ENCODE data around the gene TYK2. TPM values are rescaled to one million over a fixed set of nuclear protein-coding genes. Genes with fewer than 3 reads are reported as not detected.
"Not testable (repeated sequence)": the region's sequence is repeated elsewhere in the genome, so short reads cannot be mapped to it uniquely, and the experiment has no call there.

Gene TYK2
- total RNA-seq, 1 donor from 2014 or later, result 36.1 TPM

- peaks cover 4% of the 10 kb centered on the region for H3K36me3 ChIP-seq (ENCODE audit: control insufficient read depth, insufficient read depth, low read length)
- FAIRE-seq, result no peak
- H3K4me3 ChIP-seq (ENCODE audit: low read depth, low read length), result no peak overlapping the region
- no peak for TF ChIP-seq CTCF (IDR thresholded peaks at IDR 0.05; ENCODE audit: insufficient read depth, low read length, severe bottlenecking)
- H3K27me3 ChIP-seq (ENCODE audit: control insufficient read depth, insufficient read depth, low read length), result peaks cover 5% of the 10 kb centered on the region
- no peak for DNase-seq (ENCODE audit: low read depth)
Observed at GRCh38 chr19:10404888-10405820, 24.8 kb upstream of the TYK2 start.

DNA sequence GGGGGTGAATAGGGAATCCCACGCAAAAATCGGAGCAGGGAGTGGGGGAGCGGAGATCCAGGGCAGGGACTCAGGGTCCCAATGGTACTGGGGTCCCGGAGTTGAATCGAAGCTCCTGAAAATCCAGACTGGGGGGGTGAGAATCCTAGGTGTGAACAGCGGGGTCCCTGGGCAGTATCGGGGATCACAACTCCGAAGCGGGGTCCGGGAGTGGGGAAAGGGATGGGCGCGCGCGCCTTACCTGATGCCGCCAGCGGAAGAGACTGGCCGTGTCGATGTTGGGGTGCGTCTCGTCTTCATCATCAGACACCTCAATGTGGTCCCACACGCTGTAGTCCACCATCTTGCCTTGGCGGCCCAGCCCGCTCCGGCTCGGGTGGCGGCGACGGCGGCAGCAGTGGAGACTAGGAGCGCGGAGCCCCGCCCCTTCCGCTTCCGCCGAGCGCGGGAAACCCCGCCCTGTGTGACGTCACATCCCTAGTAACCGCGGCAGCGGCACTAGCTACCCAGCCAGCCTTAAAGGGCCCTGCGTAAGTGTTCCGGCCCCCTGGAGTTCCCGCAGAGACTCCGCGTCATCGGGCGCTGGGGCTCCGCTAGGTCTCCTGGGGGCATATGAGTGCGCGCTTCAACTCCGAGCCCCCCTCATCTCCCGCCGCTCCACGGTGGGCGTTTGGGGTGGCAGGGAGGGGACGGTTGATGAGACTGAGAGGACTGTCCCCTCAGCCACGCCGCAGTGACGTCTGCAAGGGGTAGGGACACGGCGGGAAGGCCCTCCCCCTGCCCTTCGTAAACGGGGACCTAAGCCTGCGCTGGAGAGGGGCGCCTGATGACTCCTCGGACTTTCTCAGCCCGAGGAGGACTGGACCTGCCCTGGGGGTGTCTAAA is 23.0 kb upstream of the TYK2 start, which contains the start of gene CDC37:
TSS of gene CDC37 (minus strand) at position 406 of the 885 bp plus-strand sequence. CDS start at position 343, 63 bp downstream.
- peak; percentile 89 for DNase-seq (ENCODE audit: low read depth)
- Histone ChIP-seq H3K27me3 (ENCODE audit: control insufficient read depth, insufficient read depth, low read length) (peaks cover 5% of the 10 kb centered on the region), H3K36me3 (ENCODE audit: control insufficient read depth, insufficient read depth, low read length) (peaks cover 6% of the 10 kb centered on the region), H3K4me3 (ENCODE audit: low read depth, low read length) (peak within 1 kb of the TSS; percentile 82)
- TF ChIP-seq CTCF (IDR thresholded peaks at IDR 0.05; ENCODE audit: insufficient read depth, low read length, severe bottlenecking), result no peak
- FAIRE-seq, result no peak

- FAIRE-seq, result no peak
- Histone ChIP-seq H3K27me3 (ENCODE audit: control insufficient read depth, insufficient read depth, low read length) (peaks cover 5% of the 10 kb centered on the region), H3K36me3 (ENCODE audit: control insufficient read depth, insufficient read depth, low read length) (peaks cover 6% of the 10 kb centered on the region), H3K4me3 (ENCODE audit: low read depth, low read length) (peak overlapping the region; percentile 82)
- TF ChIP-seq CTCF (IDR thresholded peaks at IDR 0.05; ENCODE audit: insufficient read depth, low read length, severe bottlenecking), result no peak
- DNase-seq (ENCODE audit: low read depth), result no peak
Observed at GRCh38 chr19:10402441-10403038, 22.2 kb upstream of the TYK2 start.

DNA sequence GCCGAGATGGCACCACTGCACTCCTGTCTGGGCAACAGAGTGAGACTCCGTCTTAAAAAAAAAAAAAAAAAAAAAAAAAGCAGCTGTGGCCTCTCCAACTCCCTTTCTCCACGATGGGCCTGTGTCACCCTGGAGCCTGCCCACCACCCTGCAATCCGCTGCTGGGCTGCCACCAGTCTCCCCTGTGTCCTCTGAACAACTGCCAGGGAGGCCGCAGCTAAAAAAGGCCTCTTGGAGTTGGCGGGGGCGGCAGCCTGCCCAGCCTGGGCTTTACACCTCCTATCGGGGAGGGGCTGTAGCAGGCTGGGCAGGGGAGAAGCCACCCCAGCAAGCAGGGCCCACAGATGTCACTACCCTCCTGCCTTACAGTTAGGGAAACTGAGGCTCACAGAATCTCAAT is 19.5 kb upstream of the TYK2 start:
- DNase-seq (ENCODE audit: low read depth), result no peak
- Histone ChIP-seq H3K36me3 (ENCODE audit: control insufficient read depth, insufficient read depth, low read length) (peaks cover 13% of the 10 kb centered on the region), H3K4me3 (ENCODE audit: low read depth, low read length) (no peak overlapping the region), H3K27me3 (ENCODE audit: control insufficient read depth, insufficient read depth, low read length) (no peaks in the 10 kb centered on the region)
- FAIRE-seq, result no peak
- no peak for TF ChIP-seq CTCF (IDR thresholded peaks at IDR 0.05; ENCODE audit: insufficient read depth, low read length, severe bottlenecking)

- peaks cover 14% of the 10 kb centered on the region for H3K36me3 ChIP-seq (ENCODE audit: control insufficient read depth, insufficient read depth, low read length)
- DNase-seq (ENCODE audit: low read depth); H3K27me3 ChIP-seq (ENCODE audit: control insufficient read depth, insufficient read depth, low read length); H3K4me3 ChIP-seq (ENCODE audit: low read depth, low read length); FAIRE-seq: not testable (repeated sequence)
Observed at GRCh38 chr19:10399340-10399739, 19.0 kb upstream of the TYK2 start.

Measured in bronchial epithelial cell (primary cell).